Raji (cell line): ENCODE data around the gene PLPP7.

Experiments used
- POLR2A ChIP-seq: IDR thresholded peaks from 2 replicates; pipeline ENCODE4 v1.6.1; 2011; ENCODE audit warnings: low read depth, low read length, control low read depth; ENCODE audit not compliant: insufficient read depth

Gene PLPP7

GRCh38 chr9:131262327-131263032 is 27.0 kb upstream of the PLPP7 start:
- TF ChIP-seq POLR2A = no peak

- TF ChIP-seq POLR2A = no peak
These were observed 25.8 kb upstream of the PLPP7 start for GRCh38 chr9:131263701-131264100.

GRCh38 chr9:131264231-131264630 is 25.3 kb upstream of the PLPP7 start:
- no peak for TF ChIP-seq POLR2A

- no peak for TF ChIP-seq POLR2A
These were observed 23.0 kb upstream of the PLPP7 start for GRCh38 chr9:131266266-131267229.

GRCh38 chr9:131270171-131271015 is 19.1 kb upstream of the PLPP7 start:
- TF ChIP-seq POLR2A = peak; percentile 43; the same call in 1 of the 2 replicates

- TF ChIP-seq POLR2A = no peak
These were observed 18.0 kb upstream of the PLPP7 start for GRCh38 chr9:131271506-131271931.

GRCh38 chr9:131272212-131272611 is 17.3 kb upstream of the PLPP7 start:
- no peak for TF ChIP-seq POLR2A

- no peak for TF ChIP-seq POLR2A
These were observed 16.2 kb upstream of the PLPP7 start for GRCh38 chr9:131273146-131273855.

GRCh38 chr9:131273856-131274673 is 15.5 kb upstream of the PLPP7 start:
- TF ChIP-seq POLR2A = peak; percentile 52

GRCh38 chr9:131274674-131275331 is 14.7 kb upstream of the PLPP7 start:
- peak; percentile 25; the same call in 1 of the 2 replicates for TF ChIP-seq POLR2A

GRCh38 chr9:131275332-131276093 is 14.0 kb upstream of the PLPP7 start:
- peak; percentile 58 for TF ChIP-seq POLR2A

GRCh38 chr9:131276094-131276888 is 13.2 kb upstream of the PLPP7 start, which contains the start of gene FAM78A:
FAM78A (minus strand) TSS chr9:131276510; CDS start chr9:131276179, 331 bp downstream.
- TF ChIP-seq POLR2A = no peak

GRCh38 chr9:131276891-131277286 is 12.6 kb upstream of the PLPP7 start:
- TF ChIP-seq POLR2A = no peak; the same call in 1 of the 2 replicates
